Measurements from ENCODE around the gene FGFBP1.

FGFBP1 gene
- total RNA-seq, result 0 reads per million in 2 donors

GRCh38 chr4:15938640-15939039 is at the start of gene FGFBP1:
Gene FGFBP1 (minus strand): TSS chr4:15938740. CDS start chr4:15936632, 2,108 bp downstream.
- no peak for DNase-seq

- no peak for DNase-seq
These were observed 49.7 kb upstream of the FGFBP1 start for GRCh38 chr4:15988222-15988621.

- DNase-seq, result no peak
These were observed 48.4 kb upstream of the FGFBP1 start for GRCh38 chr4:15986907-15987306.

GRCh38 chr4:15983610-15984009 is 45.1 kb upstream of the FGFBP1 start:
- no peak for DNase-seq

GRCh38 chr4:15982842-15983524 is 44.4 kb upstream of the FGFBP1 start:
- DNase-seq, result no peak

GRCh38 chr4:15976456-15977447 is 38.2 kb upstream of the FGFBP1 start:
- DNase-seq, result no peak

GRCh38 chr4:15971068-15971801 is 32.7 kb upstream of the FGFBP1 start:
- no peak for DNase-seq

- no peak for DNase-seq
These were observed 30.2 kb upstream of the FGFBP1 start for GRCh38 chr4:15968551-15969300.

GRCh38 chr4:15965325-15965724 is 26.8 kb upstream of the FGFBP1 start:
- no peak for DNase-seq

GRCh38 chr4:15964159-15964558 is 25.6 kb upstream of the FGFBP1 start:
- no peak for DNase-seq

GRCh38 chr4:15963576-15963975 is 25.0 kb upstream of the FGFBP1 start:
- no peak for DNase-seq

- DNase-seq, result no peak
These were observed 24.5 kb upstream of the FGFBP1 start, which contains the start of gene FGFBP2 for GRCh38 chr4:15963001-15963451. Gene FGFBP2 (minus strand): TSS chr4:15963175. CDS start chr4:15963129, 46 bp downstream.

- DNase-seq, result no peak
These were observed 23.4 kb upstream of the FGFBP1 start for GRCh38 chr4:15961781-15962510.

GRCh38 chr4:15958562-15958961 is 20.0 kb upstream of the FGFBP1 start:
- no peak for DNase-seq

- DNase-seq, result peak; percentile 62
These were observed 17.8 kb upstream of the FGFBP1 start for GRCh38 chr4:15956179-15956850.

- DNase-seq, result no peak
These were observed 17.1 kb upstream of the FGFBP1 start for GRCh38 chr4:15955670-15956069.

- DNase-seq, result no peak
These were observed 15.1 kb upstream of the FGFBP1 start for GRCh38 chr4:15953625-15954024.

GRCh38 chr4:15951781-15952180 is 13.2 kb upstream of the FGFBP1 start:
- no peak for DNase-seq

- DNase-seq, result no peak
These were observed 10.3 kb upstream of the FGFBP1 start for GRCh38 chr4:15948826-15949225.

- DNase-seq, result no peak
These were observed 9.1 kb upstream of the FGFBP1 start for GRCh38 chr4:15947684-15948083.

- no peak for DNase-seq
These were observed 7.0 kb upstream of the FGFBP1 start for GRCh38 chr4:15945516-15945915.

Measured in T-helper 9 cell (primary cell).